NCI-H2196 (cell line): ENCODE results near the gene PROCR.
"Not testable (repeated sequence)": the region's sequence is repeated elsewhere in the genome, so short reads cannot be mapped to it uniquely, and the experiment has no call there.

Experiments
- DNase-seq: peaks from one replicate; lab custom pipeline; 2025; ENCODE audit not compliant: unreplicated experiment; lab: John Stamatoyannopoulos, UW

The PROCR gene

GRCh38 chr20:35164531-35164930, 7.3 kb upstream of the PROCR start:
- not testable (repeated sequence) for DNase-seq

GRCh38 chr20:35165221-35166185, 6.4 kb upstream of the PROCR start:
- DNase-seq = no peak

- DNase-seq = no peak
These were observed 5.5 kb upstream of the PROCR start for GRCh38 chr20:35166242-35166830.

GRCh38 chr20:35167787-35168186, 4.1 kb upstream of the PROCR start:
- no peak for DNase-seq

GRCh38 chr20:35168701-35169409, 3.0 kb upstream of the PROCR start:
- not testable (repeated sequence) for DNase-seq

GRCh38 chr20:35171438-35171752, 477 bp upstream of the PROCR start:
- DNase-seq = no peak

- DNase-seq = no peak
These were observed 548 bp downstream of the PROCR start for GRCh38 chr20:35172434-35172806.

GRCh38 chr20:35173576-35174192, 1.8 kb downstream of the PROCR start:
- DNase-seq = no peak

GRCh38 chr20:35174458-35175216, 2.8 kb downstream of the PROCR start:
- no peak for DNase-seq

GRCh38 chr20:35176132-35176531, 4.3 kb downstream of the PROCR start:
- no peak for DNase-seq

GRCh38 chr20:35179292-35180212, 7.7 kb downstream of the PROCR start:
- no peak for DNase-seq

- DNase-seq = no peak
These were observed 8.4 kb downstream of the PROCR start for GRCh38 chr20:35180266-35180665.

GRCh38 chr20:35181731-35182130, 9.9 kb downstream of the PROCR start:
- DNase-seq = no peak

- not testable (repeated sequence) for DNase-seq
These were observed 14.9 kb downstream of the PROCR start for GRCh38 chr20:35186691-35187289.

GRCh38 chr20:35187584-35188190, 15.8 kb downstream of the PROCR start:
- DNase-seq = no peak

GRCh38 chr20:35189223-35189622, 17.4 kb downstream of the PROCR start:
- DNase-seq = not testable (repeated sequence)

- DNase-seq = no peak
These were observed 18.7 kb downstream of the PROCR start for GRCh38 chr20:35190556-35190955.

- no peak for DNase-seq
These were observed 19.7 kb downstream of the PROCR start for GRCh38 chr20:35191419-35192117.
